Small intestine (tissue), 7 donors: ENCODE results near the gene ZNF334. TPM values are rescaled to one million over a fixed set of nuclear protein-coding genes. Genes with fewer than 3 reads are reported as not detected.

Source experiments
- DNase-seq, 2 donors: peaks; one replicate each; pipeline versions ENCODE4 v3.0.0 to v3.0.0-alpha.2; 2013
- FAIRE-seq: peaks from 2 replicates; lab custom pipeline; 2012; peaks lifted over from hg19 to GRCh38; lab: Jason Lieb, UNC
- H3K27ac ChIP-seq, 3 donors: one replicate each; pipeline ENCODE4 v1.5.1; 2013; ENCODE audit warnings: low read length in 2 of 3, mild to moderate bottlenecking in 2 of 3, control low read depth in 1 of 3, inconsistent platforms in 1 of 3, low read depth in 1 of 3, moderate library complexity in 1 of 3
- H3K27me3 ChIP-seq, 3 donors: one replicate each; pipeline ENCODE4 v1.6.1; 2013; ENCODE audit warnings: low read length in 3 of 3, inconsistent platforms in 1 of 3; ENCODE audit not compliant: control insufficient read depth in 3 of 3, insufficient read depth in 3 of 3
- H3K36me3 ChIP-seq, 3 donors: one replicate each; pipeline ENCODE4 v1.6.1; 2013; ENCODE audit warnings: low read length in 3 of 3, inconsistent platforms in 1 of 3, low read depth in 1 of 3, mild to moderate bottlenecking in 1 of 3, moderate library complexity in 1 of 3; ENCODE audit not compliant: control insufficient read depth in 3 of 3, insufficient read depth in 2 of 3
- H3K4me1 ChIP-seq, 3 donors: one replicate each; pipeline ENCODE4 v1.6.1; 2013; ENCODE audit warnings: low read length in 2 of 3, inconsistent platforms in 1 of 3, low read depth in 1 of 3, mild to moderate bottlenecking in 1 of 3, moderate library complexity in 1 of 3; ENCODE audit not compliant: control insufficient read depth in 3 of 3, insufficient read depth in 2 of 3
- H3K4me3 ChIP-seq, 3 donors: one replicate each; pipeline ENCODE4 v1.5.1; 2013; ENCODE audit warnings: low read length in 3 of 3, control low read depth in 1 of 3, inconsistent platforms in 1 of 3, low read depth in 1 of 3, mild to moderate bottlenecking in 1 of 3, moderate library complexity in 1 of 3
- H3K9me3 ChIP-seq, 2 donors: one replicate each; pipeline ENCODE4 v1.6.1; 2013; ENCODE audit warnings: low read depth in 1 of 2, low read length in 1 of 2; ENCODE audit not compliant: control insufficient read depth in 2 of 2, insufficient read depth in 1 of 2
- WGBS, 3 donors: extraction: QIAGEN DNeasy Blood & Tissue Kit; methylation state at CpG; one replicate each; pipeline ENCODE4 v1.1.7; 2013; 5-methylcytosine and 5-hydroxymethylcytosine counted together
- polyA plus RNA-seq, 4 donors: library from polyadenylated mRNA; stranded (reverse) in 3 of 4; unstranded in 1 of 4; fragments of 200-250 nt in 3 of 4; fragments of 120-200 nt in 1 of 4; gene quantifications; one replicate each; pipeline versions ENCODE4 v1.2.1 to v1.2.3, GENCODE V29; 2013
- donor health status: healthy with polysubstance abuse.
- donor health status: control.
- donor health status: control.
- donor health status: Bipolar disorder and iron deficiency.
- donor health status: healthy.

The ZNF334 gene
- polyA plus RNA-seq, 4 donors = 0.54 to 32.6 (median 1.7) TPM

DNA sequence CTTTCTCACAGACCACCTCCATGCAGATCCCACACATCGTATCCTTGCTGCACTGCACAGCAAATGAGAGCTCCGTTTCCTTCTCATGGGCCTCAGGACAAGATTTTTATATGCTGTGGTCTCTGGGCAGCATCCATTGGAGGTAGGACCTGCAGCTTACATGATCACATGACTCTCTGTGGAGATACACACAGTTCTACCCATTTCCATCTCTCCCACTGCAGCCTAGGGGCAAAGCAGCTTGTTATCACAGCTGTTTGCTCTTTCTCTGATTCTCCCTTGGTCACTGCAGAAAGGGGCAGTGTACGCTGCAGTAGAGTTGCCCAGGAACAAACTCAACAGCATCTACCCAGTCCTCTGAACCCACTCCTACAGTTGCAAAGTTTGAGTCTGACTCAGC is 48.9 kb downstream of the ZNF334 start:
- no peak overlapping the region for H3K4me3 ChIP-seq
- H3K9me3 ChIP-seq = no peaks in the 10 kb centered on the region
- no peaks in the 10 kb centered on the region for H3K4me1 ChIP-seq
- 75 to 88% (median 83%) methylated on average over 3 of the region's 3 CpGs for WGBS, 3 donors
- FAIRE-seq = no peak
- H3K27me3 ChIP-seq = no peaks in the 10 kb centered on the region
- no peak overlapping the region for H3K27ac ChIP-seq
- no peak for DNase-seq
- H3K36me3 ChIP-seq = no peaks in the 10 kb centered on the region

GRCh38 chr20:46463852-46464251 is 49.5 kb downstream of the ZNF334 start:
- H3K9me3 ChIP-seq = no peaks in the 10 kb centered on the region
- FAIRE-seq = no peak
- H3K36me3 ChIP-seq = no peaks in the 10 kb centered on the region
- H3K4me1 ChIP-seq = peaks cover 0 to 2% (median 0%) of the 10 kb centered on the region in 3 donors
- peaks cover 0 to 2% (median 0%) of the 10 kb centered on the region in 3 donors for H3K27me3 ChIP-seq
- WGBS, 3 donors = 60 to 76% (median 64%) methylated on average over 4 of the region's 4 CpGs
- no peak overlapping the region for H3K4me3 ChIP-seq
- H3K27ac ChIP-seq = no peak overlapping the region
- DNase-seq = no peak

DNA sequence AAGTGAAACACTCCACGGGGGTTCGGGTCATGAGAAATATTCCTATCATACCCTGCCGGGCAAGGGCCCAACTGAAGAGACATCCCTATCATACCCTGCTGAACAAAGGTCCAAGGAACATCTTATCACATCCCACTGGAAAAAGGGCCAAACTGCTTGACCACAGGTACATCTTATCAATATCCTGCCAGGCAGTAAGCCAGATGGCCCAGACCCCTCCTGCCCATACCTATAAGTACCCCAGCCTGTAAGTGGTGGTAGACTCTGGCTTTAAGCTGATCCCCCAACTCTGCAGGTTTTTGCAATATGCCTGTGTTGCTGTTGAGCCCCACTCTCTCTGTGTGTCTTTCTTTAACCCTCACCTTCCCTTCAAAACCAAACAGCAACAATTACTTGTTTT is 51.6 kb downstream of the ZNF334 start:
- peaks cover 0 to 5% (median 0%) of the 10 kb centered on the region in 3 donors for H3K4me1 ChIP-seq
- 89 to 93% (median 93%) methylated on average over 3 of the region's 3 CpGs for WGBS, 3 donors
- FAIRE-seq (no peak), DNase-seq (no peak)
- H3K27me3 ChIP-seq = peaks cover 0 to 9% (median 0%) of the 10 kb centered on the region in 3 donors
- peaks cover 0 to 3% (median 0%) of the 10 kb centered on the region in 3 donors for H3K36me3 ChIP-seq
- H3K4me3 ChIP-seq = no peak overlapping the region
- no peak overlapping the region for H3K27ac ChIP-seq
- peaks cover 0 to 9% of the 10 kb centered on the region in 2 donors for H3K9me3 ChIP-seq

- H3K4me3 ChIP-seq = peak overlapping the region in 1 of 3 donors; percentile 50
- 9 to 11% (median 9%) methylated on average over 36 of the region's 36 CpGs for WGBS, 3 donors
- peak; percentile 33 to 88 for DNase-seq
- H3K27ac ChIP-seq = no peak overlapping the region
- H3K4me1 ChIP-seq = peaks cover 0 to 5% (median 0%) of the 10 kb centered on the region in 3 donors
- H3K36me3 ChIP-seq = peaks cover 0 to 3% (median 0%) of the 10 kb centered on the region in 3 donors
- H3K9me3 ChIP-seq = peaks cover 0 to 17% of the 10 kb centered on the region in 2 donors
- no peak for FAIRE-seq
- peaks cover 0 to 9% (median 0%) of the 10 kb centered on the region in 3 donors for H3K27me3 ChIP-seq
These were observed 54.3 kb downstream of the ZNF334 start for GRCh38 chr20:46458866-46459750.

- H3K4me1 ChIP-seq = peaks cover 0 to 5% (median 0%) of the 10 kb centered on the region in 3 donors
- DNase-seq (no peak), FAIRE-seq (no peak)
- WGBS, 3 donors = 89 to 93% (median 90%) methylated on average over 5 of the region's 5 CpGs
- peaks cover 0 to 9% (median 0%) of the 10 kb centered on the region in 3 donors for H3K27me3 ChIP-seq
- no peak overlapping the region for H3K27ac ChIP-seq
- H3K36me3 ChIP-seq = peaks cover 0 to 3% (median 0%) of the 10 kb centered on the region in 3 donors
- H3K4me3 ChIP-seq = no peak overlapping the region
- peaks cover 0 to 17% of the 10 kb centered on the region in 2 donors for H3K9me3 ChIP-seq
These were observed 56.9 kb downstream of the ZNF334 start for GRCh38 chr20:46456255-46457028.

- Histone ChIP-seq H3K27me3 (peaks cover 0 to 9% (median 0%) of the 10 kb centered on the region in 3 donors), H3K36me3 (peaks cover 0 to 3% (median 0%) of the 10 kb centered on the region in 3 donors), H3K4me1 (peaks cover 0 to 5% (median 0%) of the 10 kb centered on the region in 3 donors), H3K27ac (no peak overlapping the region), H3K9me3 (peaks cover 0 to 17% of the 10 kb centered on the region in 2 donors), H3K4me3 (no peak overlapping the region)
- no peak for DNase-seq
- FAIRE-seq = no peak
- WGBS, 3 donors = 74 to 83% (median 83%) methylated on average over 2 of the region's 2 CpGs
These were observed 57.6 kb downstream of the ZNF334 start for GRCh38 chr20:46455729-46456128.

Other genes with a start within 250 kb of the ZNF334 start
- under 1 TPM in 2 of 4 donors, not detected in 2; 0.03 to 0.84 TPM for gene CDH22, start 205.1 kb downstream of the ZNF334 start, polyA plus RNA-seq
- gene ELMO2, start 106.9 kb downstream of the ZNF334 start, polyA plus RNA-seq = 10 to 100 TPM; 13.2 to 29.9 (median 20.6) TPM
- under 1 TPM in 1 of 4 donors, not detected in 3; 0.01 TPM for gene OCSTAMP, start 37.1 kb upstream of the ZNF334 start, polyA plus RNA-seq
- gene SLC13A3, start 137.9 kb upstream of the ZNF334 start, polyA plus RNA-seq = 1 to 10 TPM in 1 of 4 donors, under 1 TPM in 2, not detected in 1; 0.39 to 2.9 (median 0.54) TPM
- 10 to 100 TPM in 2 of 4 donors, 1 to 10 TPM in 2; 9.4 to 12.4 (median 10.2) TPM for gene TP53RK, start 175.9 kb upstream of the ZNF334 start, polyA plus RNA-seq
- 10 to 100 TPM in 1 of 4 donors, 1 to 10 TPM in 2, under 1 TPM in 1; 0.27 to 24.0 (median 2.5) TPM for gene SLC2A10, start 196.1 kb upstream of the ZNF334 start, polyA plus RNA-seq